ENCODE measurements around the gene CHODL. TPM values are rescaled to one million over a fixed set of nuclear protein-coding genes. Genes with fewer than 3 reads are reported as not detected.

Gene CHODL
- polyA plus RNA-seq, 2 of the 4 experiments (the other 2 are of a cell fraction): not detected

DNA sequence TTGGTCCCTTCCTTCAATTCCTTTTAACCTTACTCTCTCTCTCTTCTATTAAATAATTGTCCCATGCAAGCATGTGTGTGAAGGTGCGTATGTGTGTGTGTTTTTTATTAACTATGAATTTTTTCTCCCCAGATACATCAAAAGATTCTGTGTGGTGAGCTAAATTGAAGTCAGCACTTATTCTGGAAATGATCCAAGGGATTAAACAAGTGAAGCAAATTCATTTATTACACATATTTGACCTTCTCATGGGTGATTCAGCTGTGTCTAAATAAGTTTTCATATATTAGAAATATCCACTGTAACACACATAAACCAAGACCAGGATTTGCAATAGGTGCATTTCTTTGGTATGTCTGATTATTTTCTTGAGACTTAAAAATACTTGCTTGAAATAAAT, 24.3 kb downstream of the CHODL start:
- CTCF ChIA-PET: no interaction called here
- no peak for TF ChIP-seq PHF8 (IDR thresholded peaks at IDR 0.05; ENCODE audit: borderline replicate concordance, low read depth)
- no peak for TF ChIP-seq KDM1A (IDR thresholded peaks at IDR 0.05; ENCODE audit: low read depth)
- no peak for TF ChIP-seq FOSB (CRISPR knock-in tag; IDR thresholded peaks at IDR 0.05)
- no peak for TF ChIP-seq EHF (CRISPR knock-in tag; IDR thresholded peaks at IDR 0.05)
- no peak for TF ChIP-seq TP53 (CRISPR knock-in tag; IDR thresholded peaks at IDR 0.05)
- no peak for TF ChIP-seq EP300 (IDR thresholded peaks at IDR 0.05)
- no peak for TF ChIP-seq CHD2 (IDR thresholded peaks at IDR 0.05; ENCODE audit: low read length, partially characterized antibody)
- TF ChIP-seq, protein P1, sequence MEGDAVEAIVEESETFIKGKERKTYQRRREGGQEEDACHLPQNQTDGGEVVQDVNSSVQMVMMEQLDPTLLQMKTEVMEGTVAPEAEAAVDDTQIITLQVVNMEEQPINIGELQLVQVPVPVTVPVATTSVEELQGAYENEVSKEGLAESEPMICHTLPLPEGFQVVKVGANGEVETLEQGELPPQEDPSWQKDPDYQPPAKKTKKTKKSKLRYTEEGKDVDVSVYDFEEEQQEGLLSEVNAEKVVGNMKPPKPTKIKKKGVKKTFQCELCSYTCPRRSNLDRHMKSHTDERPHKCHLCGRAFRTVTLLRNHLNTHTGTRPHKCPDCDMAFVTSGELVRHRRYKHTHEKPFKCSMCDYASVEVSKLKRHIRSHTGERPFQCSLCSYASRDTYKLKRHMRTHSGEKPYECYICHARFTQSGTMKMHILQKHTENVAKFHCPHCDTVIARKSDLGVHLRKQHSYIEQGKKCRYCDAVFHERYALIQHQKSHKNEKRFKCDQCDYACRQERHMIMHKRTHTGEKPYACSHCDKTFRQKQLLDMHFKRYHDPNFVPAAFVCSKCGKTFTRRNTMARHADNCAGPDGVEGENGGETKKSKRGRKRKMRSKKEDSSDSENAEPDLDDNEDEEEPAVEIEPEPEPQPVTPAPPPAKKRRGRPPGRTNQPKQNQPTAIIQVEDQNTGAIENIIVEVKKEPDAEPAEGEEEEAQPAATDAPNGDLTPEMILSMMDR (IDR thresholded peaks at IDR 0.05): no peak
- TF ChIP-seq, protein P2, sequence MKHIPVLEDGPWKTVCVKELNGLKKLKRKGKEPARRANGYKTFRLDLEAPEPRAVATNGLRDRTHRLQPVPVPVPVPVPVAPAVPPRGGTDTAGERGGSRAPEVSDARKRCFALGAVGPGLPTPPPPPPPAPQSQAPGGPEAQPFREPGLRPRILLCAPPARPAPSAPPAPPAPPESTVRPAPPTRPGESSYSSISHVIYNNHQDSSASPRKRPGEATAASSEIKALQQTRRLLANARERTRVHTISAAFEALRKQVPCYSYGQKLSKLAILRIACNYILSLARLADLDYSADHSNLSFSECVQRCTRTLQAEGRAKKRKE (CRISPR knock-in tag; IDR thresholded peaks at IDR 0.05; ENCODE audit: low read depth): no peak
- TF ChIP-seq, protein P3, sequence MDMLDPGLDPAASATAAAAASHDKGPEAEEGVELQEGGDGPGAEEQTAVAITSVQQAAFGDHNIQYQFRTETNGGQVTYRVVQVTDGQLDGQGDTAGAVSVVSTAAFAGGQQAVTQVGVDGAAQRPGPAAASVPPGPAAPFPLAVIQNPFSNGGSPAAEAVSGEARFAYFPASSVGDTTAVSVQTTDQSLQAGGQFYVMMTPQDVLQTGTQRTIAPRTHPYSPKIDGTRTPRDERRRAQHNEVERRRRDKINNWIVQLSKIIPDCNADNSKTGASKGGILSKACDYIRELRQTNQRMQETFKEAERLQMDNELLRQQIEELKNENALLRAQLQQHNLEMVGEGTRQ (IDR thresholded peaks at IDR 0.05): no peak
- TF ChIP-seq POLR2A (IDR thresholded peaks at IDR 0.05; ENCODE audit: low read length): no peak
- TF ChIP-seq, protein P4, sequence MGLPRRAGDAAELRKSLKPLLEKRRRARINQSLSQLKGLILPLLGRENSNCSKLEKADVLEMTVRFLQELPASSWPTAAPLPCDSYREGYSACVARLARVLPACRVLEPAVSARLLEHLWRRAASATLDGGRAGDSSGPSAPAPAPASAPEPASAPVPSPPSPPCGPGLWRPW (IDR thresholded peaks at IDR 0.05): no peak
- no peak for TF ChIP-seq MYC (IDR thresholded peaks at IDR 0.05; ENCODE audit: borderline replicate concordance, low read length)
- TF ChIP-seq HOXB13 (CRISPR knock-in tag; IDR thresholded peaks at IDR 0.05; ENCODE audit: low read depth): no peak
- TF ChIP-seq, protein P5, sequence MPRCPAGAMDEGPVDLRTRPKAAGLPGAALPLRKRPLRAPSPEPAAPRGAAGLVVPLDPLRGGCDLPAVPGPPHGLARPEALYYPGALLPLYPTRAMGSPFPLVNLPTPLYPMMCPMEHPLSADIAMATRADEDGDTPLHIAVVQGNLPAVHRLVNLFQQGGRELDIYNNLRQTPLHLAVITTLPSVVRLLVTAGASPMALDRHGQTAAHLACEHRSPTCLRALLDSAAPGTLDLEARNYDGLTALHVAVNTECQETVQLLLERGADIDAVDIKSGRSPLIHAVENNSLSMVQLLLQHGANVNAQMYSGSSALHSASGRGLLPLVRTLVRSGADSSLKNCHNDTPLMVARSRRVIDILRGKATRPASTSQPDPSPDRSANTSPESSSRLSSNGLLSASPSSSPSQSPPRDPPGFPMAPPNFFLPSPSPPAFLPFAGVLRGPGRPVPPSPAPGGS (IDR thresholded peaks at IDR 0.05): no peak
- no peak for TF ChIP-seq RAD21 (conservative IDR thresholded peaks at IDR 0.05 in 1 of 2, IDR thresholded peaks at IDR 0.05 in 1 of 2)
- TF ChIP-seq, protein P6, sequence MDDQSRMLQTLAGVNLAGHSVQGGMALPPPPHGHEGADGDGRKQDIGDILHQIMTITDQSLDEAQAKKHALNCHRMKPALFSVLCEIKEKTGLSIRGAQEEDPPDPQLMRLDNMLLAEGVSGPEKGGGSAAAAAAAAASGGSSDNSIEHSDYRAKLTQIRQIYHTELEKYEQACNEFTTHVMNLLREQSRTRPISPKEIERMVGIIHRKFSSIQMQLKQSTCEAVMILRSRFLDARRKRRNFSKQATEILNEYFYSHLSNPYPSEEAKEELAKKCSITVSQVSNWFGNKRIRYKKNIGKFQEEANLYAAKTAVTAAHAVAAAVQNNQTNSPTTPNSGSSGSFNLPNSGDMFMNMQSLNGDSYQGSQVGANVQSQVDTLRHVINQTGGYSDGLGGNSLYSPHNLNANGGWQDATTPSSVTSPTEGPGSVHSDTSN (IDR thresholded peaks at IDR 0.05): no peak
- no peak for TF ChIP-seq HEYL (CRISPR knock-in tag; IDR thresholded peaks at IDR 0.05)
- no peak for TF ChIP-seq ZNF302 (CRISPR knock-in tag; IDR thresholded peaks at IDR 0.05)
- Histone ChIP-seq H3K9me3 (no peaks in the 10 kb centered on the region), H3K4me2 (no peak overlapping the region), H3K4me3 (no peak overlapping the region), H3K4me1 (no peaks in the 10 kb centered on the region), H3K27ac (no peak overlapping the region)
- POLR2A ChIA-PET: no interaction called here
- no peak for FAIRE-seq
- no peak for ATAC-seq
- DNase-seq (ENCODE audit: low read depth in 1 of 2, low spot score in 1 of 2): no peak
- 0% methylated on average over 1 of the region's 1 CpG for WGBS (ENCODE audit: missing lambda C conversion rate)

DNA sequence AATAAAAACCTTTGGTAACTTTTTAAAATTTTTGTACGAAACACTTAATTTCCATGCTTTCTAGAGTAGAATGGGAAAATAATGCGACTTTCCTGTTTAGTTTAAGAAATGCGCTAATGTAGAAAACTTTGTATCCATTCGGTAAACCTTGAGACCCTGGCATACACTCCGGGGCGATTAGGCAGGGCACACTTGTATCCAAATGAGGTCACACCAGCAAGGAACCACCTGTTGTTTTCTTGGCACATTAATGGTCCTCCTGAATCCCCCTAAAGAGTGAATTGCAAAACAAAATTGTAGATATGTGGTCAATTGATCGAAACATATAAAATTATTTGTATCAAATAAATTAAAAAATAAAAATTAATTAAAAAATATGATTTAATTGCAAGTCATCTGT, 25.2 kb downstream of the CHODL start:
- ATAC-seq (no peak), DNase-seq (ENCODE audit: low read depth in 1 of 2, low spot score in 1 of 2) (no peak), FAIRE-seq (no peak)
- CTCF ChIA-PET: no interaction called here
- POLR2A ChIA-PET: no interaction called here
- Histone ChIP-seq H3K4me2 (no peak overlapping the region), H3K9me3 (no peaks in the 10 kb centered on the region), H3K4me3 (no peak overlapping the region), H3K27ac (no peak overlapping the region), H3K4me1 (no peaks in the 10 kb centered on the region)
- 47% methylated on average over 7 of the region's 7 CpGs for WGBS (ENCODE audit: missing lambda C conversion rate)
- TF ChIP-seq RCOR1 (IDR thresholded peaks at IDR 0.05; ENCODE audit: low read depth, low read length) (no peak), CHD2 (IDR thresholded peaks at IDR 0.05; ENCODE audit: low read length, partially characterized antibody) (no peak), MYC (IDR thresholded peaks at IDR 0.05; ENCODE audit: borderline replicate concordance, low read length) (no peak), HOXA7 (CRISPR knock-in tag; IDR thresholded peaks at IDR 0.05) (no peak)
- TF ChIP-seq, protein P7, sequence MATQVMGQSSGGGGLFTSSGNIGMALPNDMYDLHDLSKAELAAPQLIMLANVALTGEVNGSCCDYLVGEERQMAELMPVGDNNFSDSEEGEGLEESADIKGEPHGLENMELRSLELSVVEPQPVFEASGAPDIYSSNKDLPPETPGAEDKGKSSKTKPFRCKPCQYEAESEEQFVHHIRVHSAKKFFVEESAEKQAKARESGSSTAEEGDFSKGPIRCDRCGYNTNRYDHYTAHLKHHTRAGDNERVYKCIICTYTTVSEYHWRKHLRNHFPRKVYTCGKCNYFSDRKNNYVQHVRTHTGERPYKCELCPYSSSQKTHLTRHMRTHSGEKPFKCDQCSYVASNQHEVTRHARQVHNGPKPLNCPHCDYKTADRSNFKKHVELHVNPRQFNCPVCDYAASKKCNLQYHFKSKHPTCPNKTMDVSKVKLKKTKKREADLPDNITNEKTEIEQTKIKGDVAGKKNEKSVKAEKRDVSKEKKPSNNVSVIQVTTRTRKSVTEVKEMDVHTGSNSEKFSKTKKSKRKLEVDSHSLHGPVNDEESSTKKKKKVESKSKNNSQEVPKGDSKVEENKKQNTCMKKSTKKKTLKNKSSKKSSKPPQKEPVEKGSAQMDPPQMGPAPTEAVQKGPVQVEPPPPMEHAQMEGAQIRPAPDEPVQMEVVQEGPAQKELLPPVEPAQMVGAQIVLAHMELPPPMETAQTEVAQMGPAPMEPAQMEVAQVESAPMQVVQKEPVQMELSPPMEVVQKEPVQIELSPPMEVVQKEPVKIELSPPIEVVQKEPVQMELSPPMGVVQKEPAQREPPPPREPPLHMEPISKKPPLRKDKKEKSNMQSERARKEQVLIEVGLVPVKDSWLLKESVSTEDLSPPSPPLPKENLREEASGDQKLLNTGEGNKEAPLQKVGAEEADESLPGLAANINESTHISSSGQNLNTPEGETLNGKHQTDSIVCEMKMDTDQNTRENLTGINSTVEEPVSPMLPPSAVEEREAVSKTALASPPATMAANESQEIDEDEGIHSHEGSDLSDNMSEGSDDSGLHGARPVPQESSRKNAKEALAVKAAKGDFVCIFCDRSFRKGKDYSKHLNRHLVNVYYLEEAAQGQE (IDR thresholded peaks at IDR 0.05): no peak
